ENCODE results near the gene SLC6A16. TPM values are rescaled to one million over a fixed set of nuclear protein-coding genes. Genes with fewer than 3 reads are reported as not detected.
"Not testable (repeated sequence)": the region's sequence is repeated elsewhere in the genome, so short reads cannot be mapped to it uniquely, and the experiment has no call there.

The SLC6A16 gene
- total RNA-seq, 1 experiment from 2014 or later = 0.84 TPM

GRCh38 chr19:49271080-49271753 lies 53.8 kb downstream of the SLC6A16 start:
- Mint-ChIP-seq H3K27me3 (ENCODE audit: insufficient read depth, unreplicated experiment) (no peaks in the 10 kb centered on the region), H3K36me3 (ENCODE audit: insufficient read depth, unreplicated experiment) (no peaks in the 10 kb centered on the region), H3K27ac (ENCODE audit: unreplicated experiment) (no peak overlapping the region), H3K9me3 (ENCODE audit: unreplicated experiment) (peaks cover 32% of the 10 kb centered on the region), H3K4me1 (ENCODE audit: low read depth, unreplicated experiment) (peaks cover 6% of the 10 kb centered on the region), H3K4me3 (ENCODE audit: unreplicated experiment) (no peak overlapping the region)
- H3K36me3 ChIP-seq (ENCODE audit: control insufficient read depth, insufficient read depth, low read length) = no peaks in the 10 kb centered on the region
- H3K4me3 ChIP-seq (ENCODE audit: low read depth, low read length) = no peak overlapping the region
- intact Hi-C loops (cut with micrococcal nuclease; ENCODE audit: unreplicated experiment) = no loop called here
- DNase-seq = no peak
- no TSS peak for BruUV-seq (replicated peaks)
- H3K27me3 ChIP-seq (replicated peaks; ENCODE audit: control insufficient read depth, insufficient read depth, low read length) = no peaks in the 10 kb centered on the region
- peaks cover 20% of the 10 kb centered on the region for H3K9me3 ChIP-seq
- H3K4me1 ChIP-seq = peaks cover 5% of the 10 kb centered on the region; the same call in 1 of the 2 replicates
- POLR2A ChIA-PET = no interaction called here
- no peak for TF ChIP-seq CTCF (IDR thresholded peaks at IDR 0.05; ENCODE audit: insufficient read depth in 1 of 2, low read depth in 1 of 2, low read length in 1 of 2, severe bottlenecking in 1 of 2, unreplicated experiment in 1 of 2)
- CTCF ChIA-PET = no interaction called here

- intact Hi-C loops (cut with micrococcal nuclease; ENCODE audit: unreplicated experiment) = loop anchor here (2.0 kb wide), 1 partner anchor 34 kb away; no protein-coding TSS in a partner anchor
Measured at GRCh38 chr19:49266409-49266808, 58.6 kb downstream of the SLC6A16 start.

GRCh38 chr19:49264258-49264657 lies 60.7 kb downstream of the SLC6A16 start:
- Histone ChIP-seq H3K9me3 (peaks cover 25% of the 10 kb centered on the region), H3K4me1 (peaks cover 5% of the 10 kb centered on the region; the same call in 1 of the 2 replicates), H3K36me3 (ENCODE audit: control insufficient read depth, insufficient read depth, low read length) (no peaks in the 10 kb centered on the region), H3K27me3 (replicated peaks; ENCODE audit: control insufficient read depth, insufficient read depth, low read length) (no peaks in the 10 kb centered on the region), H3K4me3 (ENCODE audit: low read depth, low read length) (no peak overlapping the region)
- no peak overlapping the region for H3K4me3 Mint-ChIP-seq (ENCODE audit: unreplicated experiment)
- ChIA-PET CTCF (no interaction called here), POLR2A (no interaction called here)
- peaks cover 57% of the 10 kb centered on the region for H3K9me3 Mint-ChIP-seq (ENCODE audit: unreplicated experiment)
- intact Hi-C loops (cut with micrococcal nuclease; ENCODE audit: unreplicated experiment) = no loop called here
- H3K27ac Mint-ChIP-seq (ENCODE audit: unreplicated experiment) = no peak overlapping the region
- no peak for DNase-seq
- TF ChIP-seq CTCF (IDR thresholded peaks at IDR 0.05; ENCODE audit: insufficient read depth in 1 of 2, low read depth in 1 of 2, low read length in 1 of 2, severe bottlenecking in 1 of 2, unreplicated experiment in 1 of 2) = no peak
- no peaks in the 10 kb centered on the region for H3K36me3 Mint-ChIP-seq (ENCODE audit: insufficient read depth, unreplicated experiment)
- H3K27me3 Mint-ChIP-seq (ENCODE audit: insufficient read depth, unreplicated experiment) = no peaks in the 10 kb centered on the region
- H3K4me1 Mint-ChIP-seq (ENCODE audit: low read depth, unreplicated experiment) = peaks cover 4% of the 10 kb centered on the region
- BruUV-seq (replicated peaks) = no TSS peak

More at GRCh38 chr19:49266409-49266808, 58.6 kb downstream of the SLC6A16 start:
- peak; percentile 4 to 63 for TF ChIP-seq CTCF (IDR thresholded peaks at IDR 0.05; ENCODE audit: insufficient read depth in 1 of 2, low read depth in 1 of 2, low read length in 1 of 2, severe bottlenecking in 1 of 2, unreplicated experiment in 1 of 2)
- H3K27ac Mint-ChIP-seq (ENCODE audit: unreplicated experiment); H3K27me3 Mint-ChIP-seq (ENCODE audit: insufficient read depth, unreplicated experiment); H3K27me3 ChIP-seq (replicated peaks; ENCODE audit: control insufficient read depth, insufficient read depth, low read length); POLR2A ChIA-PET; BruUV-seq (replicated peaks); CTCF ChIA-PET; H3K36me3 ChIP-seq (ENCODE audit: control insufficient read depth, insufficient read depth, low read length); H3K4me1 ChIP-seq; H3K4me3 Mint-ChIP-seq (ENCODE audit: unreplicated experiment); H3K36me3 Mint-ChIP-seq (ENCODE audit: insufficient read depth, unreplicated experiment); H3K4me1 Mint-ChIP-seq (ENCODE audit: low read depth, unreplicated experiment); H3K4me3 ChIP-seq (ENCODE audit: low read depth, low read length): not testable (repeated sequence)
- DNase-seq = peak; percentile 55 to 61
- peaks cover 51% of the 10 kb centered on the region for H3K9me3 Mint-ChIP-seq (ENCODE audit: unreplicated experiment)
- H3K9me3 ChIP-seq = peaks cover 32% of the 10 kb centered on the region
